HG03558 (cell line): ENCODE results near the gene SLC4A2.

Source experiments
- ATAC-seq: cut with Tn5 transposase; IDR thresholded peaks from one replicate; pipeline ENCODE4 v1.9.1; 2021; ENCODE audit warnings: moderate number of reproducible peaks; ENCODE audit not compliant: unreplicated experiment; ENCODE audit errors: extremely low read depth

The SLC4A2 gene

GRCh38 chr7:151076863-151077704 is 17.7 kb downstream of the SLC4A2 start:
- ATAC-seq: no peak

- ATAC-seq: no peak
Observed at GRCh38 chr7:151077705-151078232, 18.4 kb downstream of the SLC4A2 start.

- no peak for ATAC-seq
Observed at GRCh38 chr7:151078233-151079040, 19.0 kb downstream of the SLC4A2 start.

- ATAC-seq: no peak
Observed at GRCh38 chr7:151079199-151079910, 20.0 kb downstream of the SLC4A2 start.

GRCh38 chr7:151080067-151080521 is 20.7 kb downstream of the SLC4A2 start:
- ATAC-seq: no peak

GRCh38 chr7:151080522-151081169 is 21.3 kb downstream of the SLC4A2 start, which contains the start of gene FASTK:
TSS of gene FASTK (minus strand) at chr7:151080809. CDS start at chr7:151080766, 43 bp downstream.
- ATAC-seq: peak; percentile 58

- no peak for ATAC-seq
Observed at GRCh38 chr7:151081170-151082101, 22.0 kb downstream of the SLC4A2 start.

- no peak for ATAC-seq
Observed at GRCh38 chr7:151082141-151083070, 23.0 kb downstream of the SLC4A2 start.

GRCh38 chr7:151083071-151083823 is 23.9 kb downstream of the SLC4A2 start, which contains the start of gene TMUB1:
TSS of gene TMUB1 (minus strand) at chr7:151083493. CDS start at chr7:151082563, 930 bp downstream.
- ATAC-seq: peak; percentile 29

GRCh38 chr7:151083824-151084160 is 24.4 kb downstream of the SLC4A2 start:
- no peak for ATAC-seq

- no peak for ATAC-seq
Observed at GRCh38 chr7:151085329-151085690, 25.9 kb downstream of the SLC4A2 start.

GRCh38 chr7:151085691-151086620 is 26.6 kb downstream of the SLC4A2 start, which contains the start of gene AGAP3:
TSS of gene AGAP3 (plus strand) at chr7:151086475. CDS start at chr7:151086742, 267 bp downstream.
- ATAC-seq: no peak

GRCh38 chr7:151086802-151087244 is 27.4 kb downstream of the SLC4A2 start:
- no peak for ATAC-seq

- ATAC-seq: no peak
Observed at GRCh38 chr7:151087245-151088018, 28.0 kb downstream of the SLC4A2 start.
